ENCODE results near the gene FAR2. TPM values are rescaled to one million over a fixed set of nuclear protein-coding genes. Genes with fewer than 3 reads are reported as not detected.

FAR2 gene
- total RNA-seq, 1 donor from 2014 or later = 37.1 TPM

DNA sequence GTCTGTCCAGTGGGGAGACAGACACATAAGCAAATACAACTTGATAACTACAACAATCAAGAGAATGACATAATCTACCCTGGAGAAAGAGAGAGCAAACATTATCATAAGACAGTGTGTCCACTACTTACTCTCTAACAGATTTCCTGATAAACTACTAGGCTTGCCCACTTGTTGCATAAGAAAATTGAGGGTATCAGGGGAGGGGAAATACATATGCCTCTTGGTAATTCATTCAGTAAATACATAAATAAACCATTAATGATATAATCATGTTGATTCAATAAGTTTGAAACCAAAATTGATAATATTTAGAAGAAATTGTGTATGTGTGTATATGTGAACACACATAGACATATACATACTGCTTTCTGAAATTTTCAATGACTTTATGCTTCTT, 155.3 kb downstream of the FAR2 start:
- no peak overlapping the region for H3K27ac Mint-ChIP-seq (ENCODE audit: unreplicated experiment)
- no peak for DNase-seq (ENCODE audit: extremely low spot score, unreplicated experiment)
- no peaks in the 10 kb centered on the region for H3K4me1 Mint-ChIP-seq (ENCODE audit: unreplicated experiment)
- H3K4me3 Mint-ChIP-seq (ENCODE audit: unreplicated experiment) = no peak overlapping the region
- no peak for TF ChIP-seq CTCF (IDR thresholded peaks at IDR 0.05)
- H3K27me3 Mint-ChIP-seq (ENCODE audit: unreplicated experiment) = no peaks in the 10 kb centered on the region
- H3K9me3 Mint-ChIP-seq (ENCODE audit: unreplicated experiment) = no peaks in the 10 kb centered on the region
- H3K36me3 Mint-ChIP-seq (ENCODE audit: unreplicated experiment) = peaks cover 6% of the 10 kb centered on the region

GRCh38 chr12:29306266-29306665, 157.2 kb downstream of the FAR2 start:
- H3K9me3 Mint-ChIP-seq (ENCODE audit: unreplicated experiment) = no peaks in the 10 kb centered on the region
- DNase-seq (ENCODE audit: extremely low spot score, unreplicated experiment) = no peak
- no peak overlapping the region for H3K27ac Mint-ChIP-seq (ENCODE audit: unreplicated experiment)
- no peaks in the 10 kb centered on the region for H3K4me1 Mint-ChIP-seq (ENCODE audit: unreplicated experiment)
- no peak for TF ChIP-seq CTCF (IDR thresholded peaks at IDR 0.05)
- no peak overlapping the region for H3K4me3 Mint-ChIP-seq (ENCODE audit: unreplicated experiment)
- H3K36me3 Mint-ChIP-seq (ENCODE audit: unreplicated experiment) = peaks cover 2% of the 10 kb centered on the region
- no peaks in the 10 kb centered on the region for H3K27me3 Mint-ChIP-seq (ENCODE audit: unreplicated experiment)

GRCh38 chr12:29306682-29307081, 157.6 kb downstream of the FAR2 start:
- Mint-ChIP-seq H3K4me3 (ENCODE audit: unreplicated experiment) (no peak overlapping the region), H3K36me3 (ENCODE audit: unreplicated experiment) (peaks cover 2% of the 10 kb centered on the region), H3K4me1 (ENCODE audit: unreplicated experiment) (no peaks in the 10 kb centered on the region), H3K27me3 (ENCODE audit: unreplicated experiment) (no peaks in the 10 kb centered on the region), H3K9me3 (ENCODE audit: unreplicated experiment) (no peaks in the 10 kb centered on the region), H3K27ac (ENCODE audit: unreplicated experiment) (no peak overlapping the region)
- DNase-seq (ENCODE audit: extremely low spot score, unreplicated experiment) = no peak
- no peak for TF ChIP-seq CTCF (IDR thresholded peaks at IDR 0.05)

DNA sequence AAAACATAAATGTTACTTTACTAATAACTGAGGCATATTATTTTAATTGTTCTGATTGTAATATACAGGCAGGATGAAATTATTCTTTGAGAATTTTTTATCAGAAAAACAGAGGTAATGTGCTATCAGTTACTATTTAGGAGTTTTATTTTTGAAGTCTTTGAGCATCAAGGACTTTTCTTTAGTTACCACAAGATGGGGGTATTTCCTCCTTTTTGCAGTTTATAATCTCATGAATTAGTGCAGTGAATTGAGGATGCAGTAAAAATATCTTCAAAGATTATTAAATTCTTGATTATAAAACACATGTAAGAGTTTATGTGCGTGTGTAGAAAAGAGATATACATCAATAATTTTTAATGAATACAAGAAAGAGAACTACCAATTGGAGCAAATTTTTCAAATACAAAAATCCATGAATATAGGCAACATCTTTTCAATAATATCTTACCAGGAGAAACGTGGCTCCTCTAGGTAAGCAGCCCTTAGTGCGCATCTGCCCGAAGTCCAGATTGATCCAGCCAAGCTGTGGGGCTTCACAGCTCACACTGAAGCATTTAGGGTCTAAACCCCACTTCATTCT, 160.3 kb downstream of the FAR2 start:
- H3K4me3 Mint-ChIP-seq (ENCODE audit: unreplicated experiment) = no peak overlapping the region
- H3K27me3 Mint-ChIP-seq (ENCODE audit: unreplicated experiment) = no peaks in the 10 kb centered on the region
- peaks cover 10% of the 10 kb centered on the region for H3K36me3 Mint-ChIP-seq (ENCODE audit: unreplicated experiment)
- no peak for DNase-seq (ENCODE audit: extremely low spot score, unreplicated experiment)
- no peak overlapping the region for H3K27ac Mint-ChIP-seq (ENCODE audit: unreplicated experiment)
- peak; percentile 64 for TF ChIP-seq CTCF (IDR thresholded peaks at IDR 0.05)
- H3K4me1 Mint-ChIP-seq (ENCODE audit: unreplicated experiment) = no peaks in the 10 kb centered on the region
- no peaks in the 10 kb centered on the region for H3K9me3 Mint-ChIP-seq (ENCODE audit: unreplicated experiment)

DNA sequence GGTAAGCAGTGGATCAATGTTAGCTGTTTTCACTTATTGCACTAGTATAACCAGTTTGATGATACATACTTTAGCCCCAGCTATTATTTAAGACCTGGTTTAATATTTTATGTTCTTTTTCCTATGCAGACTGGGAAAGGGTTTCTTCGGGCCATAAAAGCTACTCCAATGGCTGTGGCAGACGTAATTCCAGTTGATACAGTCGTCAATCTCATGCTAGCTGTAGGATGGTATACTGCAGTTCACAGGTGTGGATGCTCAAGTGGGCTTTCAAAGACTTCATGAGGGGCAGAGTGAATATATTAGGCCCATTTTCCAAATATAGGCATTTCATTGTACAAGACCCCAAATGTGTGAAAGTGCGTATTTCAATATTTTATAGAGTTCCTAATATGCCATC, 161.8 kb downstream of the FAR2 start:
- no peaks in the 10 kb centered on the region for H3K4me1 Mint-ChIP-seq (ENCODE audit: unreplicated experiment)
- no peaks in the 10 kb centered on the region for H3K9me3 Mint-ChIP-seq (ENCODE audit: unreplicated experiment)
- peaks cover 14% of the 10 kb centered on the region for H3K36me3 Mint-ChIP-seq (ENCODE audit: unreplicated experiment)
- no peak for TF ChIP-seq CTCF (IDR thresholded peaks at IDR 0.05)
- H3K27me3 Mint-ChIP-seq (ENCODE audit: unreplicated experiment) = no peaks in the 10 kb centered on the region
- no peak overlapping the region for H3K4me3 Mint-ChIP-seq (ENCODE audit: unreplicated experiment)
- DNase-seq (ENCODE audit: extremely low spot score, unreplicated experiment) = no peak
- H3K27ac Mint-ChIP-seq (ENCODE audit: unreplicated experiment) = no peak overlapping the region
